CD8-positive, alpha-beta memory T cell (primary cell): ENCODE results near the gene ARVCF. TPM values are rescaled to one million over a fixed set of nuclear protein-coding genes. Genes with fewer than 3 reads are reported as not detected.

ENCODE experiments used
- CTCF ChIA-PET: fragments of 350-600 bp; sonication (Branson Sonifier 250); formaldehyde crosslinking; loops from one replicate; lab custom pipeline; 2021; ENCODE audit warnings: antibody characterized with exemption; lab: Charles Lee
- POLR2A ChIA-PET: fragments of 350-600 bp; sonication (Branson Sonifier 250); formaldehyde crosslinking; loops from one replicate; lab custom pipeline; 2021; ENCODE audit warnings: antibody characterized with exemption; lab: Charles Lee
- DNase-seq, 5 donors: peaks; one replicate each; pipeline versions ENCODE4 v3.0.0 to v3.0.0-alpha.2; 2020 to 2022; ENCODE audit warnings: mixed read lengths in 1 of 5
- H3K27ac ChIP-seq: one replicate; pipeline ENCODE4 v1.7.0; 2013; ENCODE audit warnings: low read depth, mild to moderate bottlenecking, low read length, moderate library complexity
- H3K27me3 ChIP-seq: 2 replicates; pipeline ENCODE4 v1.7.0; 2013; ENCODE audit warnings: low read length, mild to moderate bottlenecking; ENCODE audit not compliant: insufficient read depth, poor library complexity, severe bottlenecking
- H3K36me3 ChIP-seq: 2 replicates; pipeline ENCODE4 v1.7.0; 2013; ENCODE audit warnings: mild to moderate bottlenecking, low read length, moderate library complexity; ENCODE audit not compliant: insufficient read depth
- H3K4me1 ChIP-seq: 2 replicates; pipeline ENCODE4 v1.7.0; 2013; ENCODE audit warnings: mild to moderate bottlenecking, low read length, moderate library complexity; ENCODE audit not compliant: insufficient read depth
- H3K4me3 ChIP-seq: 2 replicates; pipeline ENCODE4 v1.7.0; 2013; ENCODE audit warnings: mild to moderate bottlenecking, low read length
- H3K9me3 ChIP-seq: 2 replicates; pipeline ENCODE4 v1.7.0; 2013; ENCODE audit warnings: mild to moderate bottlenecking, low read length
- H3K27ac Mint-ChIP-seq, 8 donors: one replicate each; pipeline ENCODE4 v1.8.0; 2020 to 2021; ENCODE audit warnings: mixed read lengths in 8 of 8, mild to moderate bottlenecking in 6 of 8, inconsistent platforms in 3 of 8, moderate library complexity in 3 of 8
- H3K27me3 Mint-ChIP-seq, 2 donors: one replicate each; pipeline ENCODE4 v1.8.0; 2020 to 2021; ENCODE audit warnings: mixed read lengths in 2 of 2, mild to moderate bottlenecking in 1 of 2, moderate library complexity in 1 of 2
- H3K36me3 Mint-ChIP-seq, 3 donors: one replicate each; pipeline ENCODE4 v1.8.0; 2020 to 2021; ENCODE audit warnings: mixed read lengths in 3 of 3, inconsistent platforms in 1 of 3, mild to moderate bottlenecking in 1 of 3
- H3K4me1 Mint-ChIP-seq, 3 donors: one replicate each; pipeline ENCODE4 v1.8.0; 2020 to 2021; ENCODE audit warnings: mixed read lengths in 3 of 3, inconsistent platforms in 1 of 3, mild to moderate bottlenecking in 1 of 3
- H3K4me3 Mint-ChIP-seq, 7 donors: one replicate each; pipeline ENCODE4 v1.8.0; 2020 to 2021; ENCODE audit warnings: mixed read lengths in 7 of 7, mild to moderate bottlenecking in 6 of 7, moderate library complexity in 4 of 7, inconsistent platforms in 2 of 7
- H3K9me3 Mint-ChIP-seq, 5 donors: one replicate each; pipeline ENCODE4 v1.8.0; 2020 to 2022; ENCODE audit warnings: mixed read lengths in 5 of 5, mild to moderate bottlenecking in 3 of 5, moderate library complexity in 2 of 5, inconsistent platforms in 1 of 5
- polyA plus RNA-seq: library from polyadenylated mRNA; unstranded; fragments of 300-500 nt; fragmentation: Illumina TruSeq; gene quantifications from one replicate; pipeline ENCODE4 v1.2.3, GENCODE V29; 2021
- total RNA-seq, 2 experiments: library from RNA; stranded (reverse); gene quantifications; one replicate each; pipeline ENCODE4 v1.2.3, GENCODE V29; 2021

The ARVCF gene
- total and polyA plus RNA-seq, 3 experiments from 2014 or later = 0.92 to 1.8 (median 1.4) TPM

DNA sequence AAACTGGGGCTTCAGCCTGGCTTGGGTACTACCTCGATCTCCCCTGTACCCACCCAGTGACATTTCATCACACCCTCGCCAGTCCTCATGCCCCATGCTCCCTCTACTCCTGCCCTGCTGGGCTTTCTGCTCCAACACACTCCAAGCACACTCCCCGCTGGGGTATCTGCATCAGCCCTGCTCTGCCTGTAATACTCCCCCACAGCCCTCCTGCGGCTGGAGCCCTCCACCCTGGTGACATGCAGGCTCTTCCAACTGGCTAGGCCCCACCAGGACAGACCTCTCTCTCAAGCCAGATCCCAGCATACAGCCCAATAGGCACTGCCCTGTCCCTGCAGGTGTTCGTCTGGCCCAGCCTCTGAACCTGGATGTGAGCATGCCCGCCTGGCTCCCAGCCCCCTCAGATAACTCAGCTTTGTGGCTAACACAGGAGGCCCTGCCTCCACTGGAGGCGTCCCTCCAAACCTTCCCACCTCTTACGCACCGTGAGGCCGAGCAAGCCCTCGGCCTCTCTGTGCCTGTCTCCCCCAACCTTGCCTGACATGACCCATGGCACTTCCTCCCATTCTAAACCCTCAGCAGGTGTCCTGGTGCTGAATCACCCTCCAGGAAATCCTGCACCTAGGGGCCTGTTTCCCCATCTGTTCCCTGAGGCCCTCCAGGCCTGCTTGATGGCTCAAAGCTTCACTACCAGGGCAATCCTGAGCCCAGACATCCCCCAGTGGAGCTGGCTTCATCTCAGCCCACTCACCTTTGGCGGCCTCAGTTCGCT, 41.5 kb downstream of the ARVCF start:
- Mint-ChIP-seq H3K27me3 (no peaks in the 10 kb centered on the region), H3K4me3 (no peak overlapping the region), H3K9me3 (no peaks in the 10 kb centered on the region), H3K4me1 (peaks cover 6 to 17% (median 12%) of the 10 kb centered on the region in 3 donors), H3K36me3 (no peaks in the 10 kb centered on the region), H3K27ac (peak overlapping the region in 1 of 8 donors; percentile 79)
- H3K4me3 ChIP-seq = no peak overlapping the region
- CTCF ChIA-PET = interaction anchor here (1.0 kb wide), 1 partner anchor 27 kb away, joined by 3 read pairs; no protein-coding TSS in a partner anchor
- peaks cover 32% of the 10 kb centered on the region for H3K4me1 ChIP-seq
- no peak for DNase-seq
- no peaks in the 10 kb centered on the region for H3K27me3 ChIP-seq
- H3K9me3 ChIP-seq = no peaks in the 10 kb centered on the region
- POLR2A ChIA-PET = no interaction called here
- peak overlapping the region; percentile 35 for H3K27ac ChIP-seq
- H3K36me3 ChIP-seq = no peaks in the 10 kb centered on the region

DNA sequence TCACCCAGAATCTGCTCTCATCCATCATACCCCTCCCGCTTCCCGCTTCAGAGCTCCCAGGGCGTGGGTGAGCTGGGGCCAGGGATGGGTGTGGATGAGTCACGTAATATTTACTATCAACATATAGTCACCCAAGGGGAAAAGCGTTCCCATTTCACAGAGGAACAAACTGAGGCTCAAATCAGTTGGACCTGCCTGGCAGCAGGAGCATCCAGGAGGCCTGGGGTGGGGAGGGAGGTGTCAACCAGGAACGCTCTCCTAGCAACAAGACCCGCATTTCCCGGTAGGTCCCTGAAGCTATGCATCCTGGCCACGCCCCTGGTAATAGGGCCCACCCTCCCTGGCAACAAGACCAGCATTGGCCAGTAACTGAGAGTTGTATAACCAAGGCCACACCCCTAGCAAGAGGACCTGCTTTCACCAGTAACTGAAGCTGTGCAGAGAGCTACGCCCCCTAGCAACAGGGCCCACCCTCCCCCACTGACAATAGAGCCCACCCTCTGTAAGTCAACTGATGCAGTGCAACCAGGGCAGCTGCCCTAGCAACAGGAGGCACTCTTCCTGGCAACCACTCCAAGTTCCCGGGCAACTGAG, 42.3 kb downstream of the ARVCF start:
- no peak overlapping the region for H3K4me3 ChIP-seq
- peaks cover 6 to 17% (median 12%) of the 10 kb centered on the region in 3 donors for H3K4me1 Mint-ChIP-seq
- no peak for DNase-seq
- H3K4me1 ChIP-seq = peaks cover 32% of the 10 kb centered on the region
- no peaks in the 10 kb centered on the region for H3K36me3 Mint-ChIP-seq
- POLR2A ChIA-PET = no interaction called here
- H3K4me3 Mint-ChIP-seq = no peak overlapping the region
- H3K27ac ChIP-seq = peak overlapping the region; percentile 35
- no peaks in the 10 kb centered on the region for H3K9me3 Mint-ChIP-seq
- peak overlapping the region in 1 of 8 donors; percentile 74 for H3K27ac Mint-ChIP-seq
- no peaks in the 10 kb centered on the region for H3K27me3 ChIP-seq
- H3K9me3 ChIP-seq = no peaks in the 10 kb centered on the region
- H3K27me3 Mint-ChIP-seq = no peaks in the 10 kb centered on the region
- CTCF ChIA-PET = interaction anchor here (1.0 to 4.1 kb wide), 3 partner anchors 26 to 155 kb away, joined by 3 to 25 read pairs (median 3); no protein-coding TSS in a partner anchor
- H3K36me3 ChIP-seq = no peaks in the 10 kb centered on the region

DNA sequence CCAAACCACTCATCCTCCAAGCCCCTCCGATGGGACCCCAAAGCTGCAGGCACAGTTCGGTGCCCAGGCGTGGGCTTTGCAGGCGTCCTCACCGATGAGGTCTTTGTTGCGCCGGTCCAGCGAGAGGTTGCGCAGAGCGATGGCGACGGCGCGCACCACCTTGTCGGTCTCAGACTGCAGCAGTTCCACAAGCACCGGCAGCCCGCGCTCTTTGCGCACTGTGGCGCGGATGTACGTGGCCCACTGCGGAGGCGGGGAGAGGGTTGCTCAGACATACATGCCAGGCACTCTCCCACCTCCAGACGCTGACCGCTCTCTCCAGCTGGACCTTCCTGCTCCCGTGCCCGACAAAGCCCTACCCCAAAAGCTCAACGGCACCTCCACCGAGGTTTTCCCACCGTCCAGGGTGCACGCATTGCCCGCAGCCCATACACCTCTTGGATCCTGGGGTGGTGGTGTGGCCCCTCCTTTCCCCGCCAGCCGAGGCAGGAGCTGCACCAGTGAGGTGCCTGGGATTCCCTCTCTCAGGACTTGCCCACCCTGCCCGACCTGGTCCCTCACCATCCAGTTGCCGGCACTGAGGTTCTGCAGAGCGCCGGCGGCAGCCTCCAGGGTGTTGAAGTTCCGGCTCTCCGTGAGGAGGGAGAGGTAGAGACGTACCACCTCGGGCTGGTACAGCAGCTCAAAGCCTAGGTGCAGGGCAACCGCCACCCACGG, 42.9 kb downstream of the ARVCF start:
- CTCF ChIA-PET = interaction anchor here (1.0 to 4.1 kb wide), 3 partner anchors 26 to 156 kb away, joined by 3 to 25 read pairs (median 3); no protein-coding TSS in a partner anchor
- POLR2A ChIA-PET = interaction anchor here (0.5 kb wide), 1 partner anchor 160 kb away, joined by 7 read pairs; no protein-coding TSS in a partner anchor

DNA sequence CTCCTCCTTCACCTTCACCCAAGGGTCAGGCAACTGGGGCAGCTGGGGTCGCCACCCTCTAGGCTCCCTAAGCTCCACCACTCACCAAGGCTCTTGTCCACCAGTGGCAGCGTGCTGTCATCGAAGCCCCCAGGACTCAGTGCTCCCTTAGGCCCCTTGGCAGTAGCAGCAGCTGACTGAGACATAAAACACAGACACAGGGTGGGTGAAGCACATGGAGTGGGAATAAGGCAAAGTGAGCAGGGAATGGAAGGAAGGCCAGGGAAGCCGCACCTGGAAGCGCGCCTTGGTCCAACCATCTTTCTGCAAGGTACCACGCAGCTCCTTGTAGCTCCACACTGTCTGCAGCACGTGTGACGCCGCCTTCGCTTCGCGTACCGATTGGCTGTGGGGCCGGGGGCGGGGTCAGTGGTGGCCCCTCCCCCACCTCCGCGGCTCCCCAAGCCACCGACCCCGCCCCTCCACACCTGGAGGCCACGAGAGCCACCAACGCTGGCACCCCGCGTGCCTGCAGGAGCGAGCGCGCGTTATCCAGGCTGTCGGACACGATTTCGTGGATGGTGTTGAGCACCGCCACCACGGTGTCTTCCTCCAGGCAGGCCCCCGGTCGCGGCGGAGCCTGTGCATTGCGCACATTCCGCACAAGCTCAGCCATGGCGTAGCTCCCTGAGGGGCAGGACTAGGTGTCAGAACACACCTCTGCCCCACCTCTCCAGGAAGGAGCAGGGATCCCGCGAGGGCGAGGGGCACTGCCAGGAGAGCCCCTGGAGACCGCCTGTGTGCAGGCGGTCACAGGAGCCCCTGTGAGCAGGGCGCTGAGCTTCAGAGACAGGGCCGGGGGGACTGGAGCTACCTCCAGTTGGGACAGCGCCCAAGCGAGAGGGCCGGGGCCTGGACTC, 43.7 kb downstream of the ARVCF start:
- ChIA-PET CTCF (interaction anchor here (1.0 to 4.1 kb wide), 3 partner anchors 40 to 156 kb away, joined by 3 to 25 read pairs (median 3); no protein-coding TSS in a partner anchor), POLR2A (no interaction called here)
- no peaks in the 10 kb centered on the region for H3K9me3 Mint-ChIP-seq
- Histone ChIP-seq H3K27ac (no peak overlapping the region), H3K9me3 (no peaks in the 10 kb centered on the region), H3K36me3 (no peaks in the 10 kb centered on the region), H3K4me3 (no peak overlapping the region), H3K4me1 (peaks cover 32% of the 10 kb centered on the region), H3K27me3 (no peaks in the 10 kb centered on the region)
- H3K36me3 Mint-ChIP-seq = peaks cover 0 to 4% (median 0%) of the 10 kb centered on the region in 3 donors
- no peak overlapping the region for H3K4me3 Mint-ChIP-seq
- no peak overlapping the region for H3K27ac Mint-ChIP-seq
- no peaks in the 10 kb centered on the region for H3K27me3 Mint-ChIP-seq
- peaks cover 6 to 17% (median 12%) of the 10 kb centered on the region in 3 donors for H3K4me1 Mint-ChIP-seq
- DNase-seq = no peak

More for the DNA sequence above, 42.9 kb downstream of the ARVCF start:
- Mint-ChIP-seq H3K36me3 (peaks cover 0 to 2% (median 0%) of the 10 kb centered on the region in 3 donors), H3K27me3 (no peaks in the 10 kb centered on the region), H3K9me3 (no peaks in the 10 kb centered on the region), H3K4me1 (peaks cover 6 to 17% (median 12%) of the 10 kb centered on the region in 3 donors), H3K27ac (no peak overlapping the region), H3K4me3 (no peak overlapping the region)
- H3K4me3 ChIP-seq = no peak overlapping the region
- H3K36me3 ChIP-seq = no peaks in the 10 kb centered on the region
- H3K27me3 ChIP-seq = no peaks in the 10 kb centered on the region
- H3K4me1 ChIP-seq = peaks cover 32% of the 10 kb centered on the region
- no peaks in the 10 kb centered on the region for H3K9me3 ChIP-seq
- no peak for DNase-seq
- no peak overlapping the region for H3K27ac ChIP-seq

DNA sequence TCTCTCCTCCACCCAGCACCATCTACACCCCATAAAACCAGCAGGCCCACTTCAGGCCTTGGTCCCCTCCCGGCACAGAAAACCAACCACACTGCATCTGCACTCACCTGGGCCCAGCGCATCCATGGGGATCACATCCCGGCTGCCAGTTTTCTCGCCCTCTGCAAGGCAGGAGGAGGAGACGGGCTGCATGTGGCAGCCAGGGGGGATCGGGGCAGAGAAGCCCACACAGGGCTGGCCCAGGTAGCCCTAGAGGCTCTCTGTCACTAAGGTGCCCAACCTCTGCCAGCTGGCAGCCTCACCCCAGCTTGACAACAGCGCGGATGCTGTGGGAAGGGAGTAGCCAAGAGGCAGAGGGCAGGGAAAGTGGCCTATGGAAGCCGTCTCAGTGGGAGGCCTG, 44.4 kb downstream of the ARVCF start:
- peaks cover 32% of the 10 kb centered on the region for H3K4me1 ChIP-seq
- no peak overlapping the region for H3K4me3 ChIP-seq
- ChIA-PET POLR2A (no interaction called here), CTCF (interaction anchor here (1.0 to 4.1 kb wide), 3 partner anchors 41 to 157 kb away, joined by 3 to 25 read pairs (median 11); no protein-coding TSS in a partner anchor)
- no peaks in the 10 kb centered on the region for H3K9me3 Mint-ChIP-seq
- H3K27me3 Mint-ChIP-seq = no peaks in the 10 kb centered on the region
- no peak overlapping the region for H3K27ac Mint-ChIP-seq
- H3K36me3 ChIP-seq = no peaks in the 10 kb centered on the region
- H3K27me3 ChIP-seq = no peaks in the 10 kb centered on the region
- H3K4me1 Mint-ChIP-seq = peaks cover 6 to 17% (median 12%) of the 10 kb centered on the region in 3 donors
- no peak overlapping the region for H3K27ac ChIP-seq
- no peak for DNase-seq
- H3K4me3 Mint-ChIP-seq = no peak overlapping the region
- peaks cover 0 to 9% (median 2%) of the 10 kb centered on the region in 3 donors for H3K36me3 Mint-ChIP-seq
- H3K9me3 ChIP-seq = no peaks in the 10 kb centered on the region

DNA sequence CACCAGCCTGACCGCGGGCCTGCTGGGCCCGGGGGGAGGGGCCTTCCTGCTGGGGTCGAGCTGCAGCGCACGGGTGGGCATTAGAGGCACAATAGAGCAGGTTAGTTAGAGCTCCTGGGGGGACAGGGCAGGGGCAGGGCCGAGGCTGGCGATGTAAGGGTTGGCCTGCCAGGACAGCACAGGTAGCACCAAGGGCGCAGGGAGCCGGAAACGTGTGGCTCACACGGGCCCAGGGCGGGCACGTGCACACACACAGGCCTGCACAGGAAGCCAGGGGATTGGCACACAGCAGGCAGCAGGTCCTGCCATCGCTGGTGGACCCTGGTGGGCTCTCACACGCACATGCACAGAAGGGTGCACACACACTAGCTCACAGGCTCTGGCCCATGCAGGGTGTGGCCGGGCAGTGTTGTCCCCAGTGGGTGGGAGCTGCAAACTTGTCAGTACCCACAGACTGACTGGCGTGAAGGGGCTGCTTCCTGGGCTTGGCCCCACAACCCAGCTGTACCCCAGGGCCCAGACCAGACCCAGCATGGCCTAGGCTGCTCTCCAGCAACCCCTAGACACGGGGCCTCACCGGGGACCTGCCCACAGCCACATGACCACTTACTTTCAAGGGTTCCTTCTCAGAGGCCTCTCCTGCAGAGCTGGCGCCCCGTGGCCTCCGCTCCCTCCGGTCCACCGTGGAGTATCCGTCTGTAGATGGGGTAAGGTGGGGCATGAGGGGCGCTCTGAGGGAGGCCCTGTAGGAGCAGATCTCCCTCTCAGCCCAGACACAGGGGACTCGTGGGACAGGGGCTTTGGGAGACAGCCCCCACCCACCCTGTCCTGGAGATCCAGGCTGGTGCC, 45.1 kb downstream of the ARVCF start:
- peaks cover 0 to 16% (median 2%) of the 10 kb centered on the region in 3 donors for H3K36me3 Mint-ChIP-seq
- POLR2A ChIA-PET = no interaction called here
- no peak overlapping the region for H3K4me3 Mint-ChIP-seq
- no peak overlapping the region for H3K27ac ChIP-seq
- H3K36me3 ChIP-seq = no peaks in the 10 kb centered on the region
- CTCF ChIA-PET = interaction anchor here (1.2 to 4.1 kb wide), 6 partner anchors 17 to 315 kb away, joined by 3 to 25 read pairs (median 4); no protein-coding TSS in a partner anchor
- no peaks in the 10 kb centered on the region for H3K9me3 Mint-ChIP-seq
- no peaks in the 10 kb centered on the region for H3K27me3 ChIP-seq
- peak in 1 of 5 donors; percentile 31 for DNase-seq
- peaks cover 32% of the 10 kb centered on the region for H3K4me1 ChIP-seq
- H3K4me3 ChIP-seq = no peak overlapping the region
- no peaks in the 10 kb centered on the region for H3K27me3 Mint-ChIP-seq
- H3K27ac Mint-ChIP-seq = no peak overlapping the region
- H3K9me3 ChIP-seq = no peaks in the 10 kb centered on the region
- peaks cover 6 to 17% (median 12%) of the 10 kb centered on the region in 3 donors for H3K4me1 Mint-ChIP-seq
